Measurements from ENCODE around the gene PIK3R6. TPM values are rescaled to one million over a fixed set of nuclear protein-coding genes. Genes with fewer than 3 reads are reported as not detected.

Gene PIK3R6
- total and polyA plus RNA-seq, 2 experiments from 2014 or later = 0.11 to 0.24 TPM

DNA sequence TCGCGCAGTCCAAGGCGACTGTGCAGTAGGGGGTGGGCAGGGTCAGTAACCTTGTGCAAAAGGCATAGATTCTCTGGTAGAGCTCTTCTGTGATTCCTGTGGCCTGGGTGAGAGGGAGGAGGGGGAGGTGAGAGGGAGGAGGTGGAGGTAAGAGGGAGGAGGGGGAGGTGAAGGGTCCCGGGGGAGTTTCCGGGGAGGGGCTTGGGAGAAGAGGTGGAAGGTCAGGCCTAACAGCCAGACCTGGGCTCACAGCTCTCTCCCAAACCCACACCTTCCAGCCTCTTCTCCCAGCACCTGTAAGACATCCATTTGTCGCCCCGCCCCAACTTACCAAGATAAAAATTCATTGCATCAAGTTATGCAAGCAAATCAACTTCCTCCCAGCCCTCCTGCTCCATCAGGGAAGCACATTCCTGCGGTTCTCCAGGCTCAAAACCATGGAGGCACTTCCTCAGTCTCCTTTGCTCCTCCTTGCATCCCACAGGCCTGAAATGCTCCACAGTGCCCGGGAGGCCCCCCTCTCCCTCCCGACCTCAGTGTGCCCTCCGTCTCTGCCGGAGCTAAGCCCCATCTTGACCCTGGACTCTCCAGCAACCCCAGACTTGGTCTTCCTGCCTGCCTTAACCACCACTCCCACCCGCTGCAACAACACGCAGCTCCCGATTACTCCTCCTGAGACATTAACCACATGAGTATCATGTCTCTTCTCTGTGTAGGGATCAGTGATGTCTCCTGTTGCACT is 30.5 kb downstream of the PIK3R6 start:
- H3K9me2 ChIP-seq (ENCODE audit: insufficient read depth) = no peaks in the 10 kb centered on the region
- TF ChIP-seq JUNB (IDR thresholded peaks at IDR 0.05; ENCODE audit: unreplicated experiment) (no peak), CTCF (conservative IDR thresholded peaks at IDR 0.05; ENCODE audit: low read depth in 2 of 2) (no peak), POLR2AphosphoS5 (IDR thresholded peaks at IDR 0.05; ENCODE audit: low read depth) (no peak), ZNF331 (CRISPR knock-in tag; IDR thresholded peaks at IDR 0.05; ENCODE audit: low read depth) (no peak), ETS1 (IDR thresholded peaks at IDR 0.05) (no peak), EZH2 (IDR thresholded peaks at IDR 0.05; ENCODE audit: low read depth, unreplicated experiment) (no peak), ZNF114 (CRISPR knock-in tag; IDR thresholded peaks at IDR 0.05) (no peak), NANOG (IDR thresholded peaks at IDR 0.05; ENCODE audit: borderline replicate concordance) (no peak), ZNF462 (CRISPR knock-in tag; IDR thresholded peaks at IDR 0.05) (no peak), STAT1 (IDR thresholded peaks at IDR 0.05; ENCODE audit: unreplicated experiment) (no peak), EZH2phosphoT487 (IDR thresholded peaks at IDR 0.05; ENCODE audit: unreplicated experiment) (no peak), CREB1 (CRISPR knock-in tag; IDR thresholded peaks at IDR 0.05; ENCODE audit: low read depth) (no peak)
- TF ChIP-seq, protein P1, sequence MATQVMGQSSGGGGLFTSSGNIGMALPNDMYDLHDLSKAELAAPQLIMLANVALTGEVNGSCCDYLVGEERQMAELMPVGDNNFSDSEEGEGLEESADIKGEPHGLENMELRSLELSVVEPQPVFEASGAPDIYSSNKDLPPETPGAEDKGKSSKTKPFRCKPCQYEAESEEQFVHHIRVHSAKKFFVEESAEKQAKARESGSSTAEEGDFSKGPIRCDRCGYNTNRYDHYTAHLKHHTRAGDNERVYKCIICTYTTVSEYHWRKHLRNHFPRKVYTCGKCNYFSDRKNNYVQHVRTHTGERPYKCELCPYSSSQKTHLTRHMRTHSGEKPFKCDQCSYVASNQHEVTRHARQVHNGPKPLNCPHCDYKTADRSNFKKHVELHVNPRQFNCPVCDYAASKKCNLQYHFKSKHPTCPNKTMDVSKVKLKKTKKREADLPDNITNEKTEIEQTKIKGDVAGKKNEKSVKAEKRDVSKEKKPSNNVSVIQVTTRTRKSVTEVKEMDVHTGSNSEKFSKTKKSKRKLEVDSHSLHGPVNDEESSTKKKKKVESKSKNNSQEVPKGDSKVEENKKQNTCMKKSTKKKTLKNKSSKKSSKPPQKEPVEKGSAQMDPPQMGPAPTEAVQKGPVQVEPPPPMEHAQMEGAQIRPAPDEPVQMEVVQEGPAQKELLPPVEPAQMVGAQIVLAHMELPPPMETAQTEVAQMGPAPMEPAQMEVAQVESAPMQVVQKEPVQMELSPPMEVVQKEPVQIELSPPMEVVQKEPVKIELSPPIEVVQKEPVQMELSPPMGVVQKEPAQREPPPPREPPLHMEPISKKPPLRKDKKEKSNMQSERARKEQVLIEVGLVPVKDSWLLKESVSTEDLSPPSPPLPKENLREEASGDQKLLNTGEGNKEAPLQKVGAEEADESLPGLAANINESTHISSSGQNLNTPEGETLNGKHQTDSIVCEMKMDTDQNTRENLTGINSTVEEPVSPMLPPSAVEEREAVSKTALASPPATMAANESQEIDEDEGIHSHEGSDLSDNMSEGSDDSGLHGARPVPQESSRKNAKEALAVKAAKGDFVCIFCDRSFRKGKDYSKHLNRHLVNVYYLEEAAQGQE (IDR thresholded peaks at IDR 0.05; ENCODE audit: unreplicated experiment) = no peak
- Mint-ChIP-seq H3K27ac (no peak overlapping the region), H3K27me3 (ENCODE audit: insufficient read depth, low read depth, poor library complexity) (peaks cover 7% of the 10 kb centered on the region), H3K9me3 (peaks cover 3% of the 10 kb centered on the region; the same call in 1 of the 3 replicates), H3K4me1 (peaks cover 13% of the 10 kb centered on the region), H3K4me3 (no peak overlapping the region), H3K36me3 (ENCODE audit: low read depth) (no peaks in the 10 kb centered on the region)
- no peaks in the 10 kb centered on the region; the same call in 1 of the 2 replicates for H3K4me1 ChIP-seq (ENCODE audit: insufficient read depth)
- no peaks in the 10 kb centered on the region for H3K36me3 ChIP-seq (ENCODE audit: insufficient read depth)
- ATAC-seq (no peak), DNase-seq (ENCODE audit: low spot score) (no peak)
- no peaks in the 10 kb centered on the region for H3K27me3 ChIP-seq (ENCODE audit: insufficient read depth)
- H3F3A ChIP-seq (replicated peaks; ENCODE audit: low read depth) = no peaks in the 10 kb centered on the region
- no peak overlapping the region for H3K4me2 ChIP-seq
- no peaks in the 10 kb centered on the region for H4K20me1 ChIP-seq (replicated peaks; ENCODE audit: insufficient read depth)
- no peaks in the 10 kb centered on the region for H3K79me2 ChIP-seq (replicated peaks; ENCODE audit: insufficient read depth)
- no peak overlapping the region for H3K4me3 ChIP-seq
- peak overlapping the region; percentile 74; the same call in 1 of the 2 replicates for H2AFZ ChIP-seq
- H3K27ac ChIP-seq (ENCODE audit: low read depth) = no peak overlapping the region
